ENCODE results near the gene DPH1.
"Not testable (repeated sequence)": the region's sequence is repeated elsewhere in the genome, so short reads cannot be mapped to it uniquely, and the experiment has no call there.

DPH1 gene

GRCh38 chr17:2029911-2030778 lies at the start of gene DPH1:
DPH1 (plus strand) TSS chr17:2030153; CDS start chr17:2030170, 17 bp downstream.
- H3K4me3 ChIP-seq (ENCODE audit: low read depth, low read length): peak within 1 kb of the TSS; percentile 95
- DNase-seq (ENCODE audit: low read depth): peak; percentile 75
- TF ChIP-seq CTCF (IDR thresholded peaks at IDR 0.05; ENCODE audit: low read depth, low read length, missing control alignments): no peak

GRCh38 chr17:1980665-1981250 lies 49.2 kb upstream of the DPH1 start:
- DNase-seq (ENCODE audit: low read depth): no peak
- H3K4me3 ChIP-seq (ENCODE audit: low read depth, low read length): no peak overlapping the region
- TF ChIP-seq CTCF (IDR thresholded peaks at IDR 0.05; ENCODE audit: low read depth, low read length, missing control alignments): no peak

GRCh38 chr17:1982793-1983366 lies 47.1 kb upstream of the DPH1 start:
- H3K4me3 ChIP-seq (ENCODE audit: low read depth, low read length); DNase-seq (ENCODE audit: low read depth): not testable (repeated sequence)

- no peak overlapping the region for H3K4me3 ChIP-seq (ENCODE audit: low read depth, low read length)
- no peak for DNase-seq (ENCODE audit: low read depth)
- no peak for TF ChIP-seq CTCF (IDR thresholded peaks at IDR 0.05; ENCODE audit: low read depth, low read length, missing control alignments)
Measured at GRCh38 chr17:1985093-1985492, 44.9 kb upstream of the DPH1 start.

- no peak overlapping the region for H3K4me3 ChIP-seq (ENCODE audit: low read depth, low read length)
- no peak for DNase-seq (ENCODE audit: low read depth)
- no peak for TF ChIP-seq CTCF (IDR thresholded peaks at IDR 0.05; ENCODE audit: low read depth, low read length, missing control alignments)
Measured at GRCh38 chr17:1985686-1986085, 44.3 kb upstream of the DPH1 start.

- TF ChIP-seq CTCF (IDR thresholded peaks at IDR 0.05; ENCODE audit: low read depth, low read length, missing control alignments): no peak
- H3K4me3 ChIP-seq (ENCODE audit: low read depth, low read length): no peak overlapping the region
- DNase-seq (ENCODE audit: low read depth): no peak
Measured at GRCh38 chr17:1986783-1987451, 43.0 kb upstream of the DPH1 start.

GRCh38 chr17:1989135-1989534 lies 40.8 kb upstream of the DPH1 start:
- no peak for TF ChIP-seq CTCF (IDR thresholded peaks at IDR 0.05; ENCODE audit: low read depth, low read length, missing control alignments)
- no peak for DNase-seq (ENCODE audit: low read depth)
- no peak overlapping the region for H3K4me3 ChIP-seq (ENCODE audit: low read depth, low read length)

Data from GM12864 (cell line).